Neutrophil (primary cell): ENCODE measurements around the gene SSBP4.

Experiments used
- H3K27ac ChIP-seq: fragments of 200-600 bp; sonication (generic); 2 replicates; pipeline ENCODE4 v1.5.1; 2016; ENCODE audit warnings: mild to moderate bottlenecking, moderate library complexity
- H3K27me3 ChIP-seq: fragments of 200-600 bp; sonication (generic); 2 replicates; pipeline ENCODE4 v1.6.0; 2016; ENCODE audit warnings: mild to moderate bottlenecking
- H3K36me3 ChIP-seq: fragments of 200-600 bp; sonication (generic); 2 replicates; pipeline ENCODE4 v1.5.1; 2017
- H3K4me1 ChIP-seq, 2 experiments: fragments of 200-600 bp in 1 of 2; sonication (generic) in 1 of 2; 1 replicate in 1 of 2; 2 replicates in 1 of 2; pipeline versions ENCODE4 v1.5.1 to v1.6.1; 2013 to 2016; ENCODE audit warnings: low read depth in 1 of 2, low read length in 1 of 2, mild to moderate bottlenecking in 1 of 2, moderate library complexity in 1 of 2; ENCODE audit not compliant: control insufficient read depth in 1 of 2, insufficient read depth in 1 of 2
- H3K4me3 ChIP-seq, 2 experiments: fragments of 200-600 bp in 1 of 2; sonication (generic) in 1 of 2; 1 replicate in 1 of 2; 2 replicates in 1 of 2; pipeline ENCODE4 v1.5.1; 2013 to 2016; ENCODE audit warnings: low read depth in 1 of 2, low read length in 1 of 2, mild to moderate bottlenecking in 1 of 2, moderate library complexity in 1 of 2
- H3K9me3 ChIP-seq: fragments of 200-600 bp; sonication (generic); 2 replicates; pipeline ENCODE4 v1.5.1; 2016
- TF ChIP-seq, protein P1 (sequence below): fragments of 200-600 bp; sonication (generic); IDR thresholded peaks from 2 replicates; pipeline ENCODE4 v1.5.1; 2016; ENCODE audit warnings: antibody characterized with exemption

SSBP4 gene

DNA sequence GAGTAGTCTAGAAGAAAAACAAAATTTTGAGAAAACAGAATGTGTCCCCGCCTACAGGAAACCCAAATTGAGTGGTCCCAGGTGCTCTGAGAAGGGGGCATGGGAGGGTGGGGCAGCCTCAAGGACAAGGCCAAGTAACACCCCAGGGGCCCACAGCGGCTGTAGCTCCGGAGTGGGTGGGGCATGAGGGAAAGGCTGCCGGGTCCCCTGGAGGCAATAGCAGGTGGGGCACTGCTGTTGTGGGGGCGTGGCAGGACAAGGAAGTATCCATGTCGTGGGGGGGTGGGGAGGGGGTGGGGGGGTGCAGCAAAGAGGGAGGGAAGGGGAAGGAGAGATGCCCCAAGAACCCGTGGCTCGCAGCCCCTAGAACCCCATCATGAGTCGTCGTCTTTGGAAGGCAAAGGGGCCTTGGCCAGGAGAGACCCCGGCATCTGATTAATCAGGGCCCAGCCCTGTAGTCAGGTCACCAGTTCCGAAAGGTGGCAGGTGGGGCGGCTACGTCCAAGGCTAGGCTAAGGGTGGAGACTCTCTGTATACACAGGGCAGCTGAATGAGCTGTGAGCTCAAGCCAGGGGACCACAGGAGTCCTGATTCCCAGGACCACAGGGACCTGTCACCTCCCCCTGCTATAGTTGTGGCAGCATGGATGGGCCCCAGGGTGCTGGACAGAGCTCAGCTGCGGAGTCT, 26.2 kb downstream of the SSBP4 start:
- Histone ChIP-seq H3K36me3 (peaks cover 90% of the 10 kb centered on the region), H3K9me3 (no peaks in the 10 kb centered on the region), H3K27me3 (no peaks in the 10 kb centered on the region), H3K27ac (no peak overlapping the region), H3K4me3 (no peak overlapping the region), H3K4me1 (no peaks in the 10 kb centered on the region)
- TF ChIP-seq, protein P1, sequence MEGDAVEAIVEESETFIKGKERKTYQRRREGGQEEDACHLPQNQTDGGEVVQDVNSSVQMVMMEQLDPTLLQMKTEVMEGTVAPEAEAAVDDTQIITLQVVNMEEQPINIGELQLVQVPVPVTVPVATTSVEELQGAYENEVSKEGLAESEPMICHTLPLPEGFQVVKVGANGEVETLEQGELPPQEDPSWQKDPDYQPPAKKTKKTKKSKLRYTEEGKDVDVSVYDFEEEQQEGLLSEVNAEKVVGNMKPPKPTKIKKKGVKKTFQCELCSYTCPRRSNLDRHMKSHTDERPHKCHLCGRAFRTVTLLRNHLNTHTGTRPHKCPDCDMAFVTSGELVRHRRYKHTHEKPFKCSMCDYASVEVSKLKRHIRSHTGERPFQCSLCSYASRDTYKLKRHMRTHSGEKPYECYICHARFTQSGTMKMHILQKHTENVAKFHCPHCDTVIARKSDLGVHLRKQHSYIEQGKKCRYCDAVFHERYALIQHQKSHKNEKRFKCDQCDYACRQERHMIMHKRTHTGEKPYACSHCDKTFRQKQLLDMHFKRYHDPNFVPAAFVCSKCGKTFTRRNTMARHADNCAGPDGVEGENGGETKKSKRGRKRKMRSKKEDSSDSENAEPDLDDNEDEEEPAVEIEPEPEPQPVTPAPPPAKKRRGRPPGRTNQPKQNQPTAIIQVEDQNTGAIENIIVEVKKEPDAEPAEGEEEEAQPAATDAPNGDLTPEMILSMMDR = no peak

DNA sequence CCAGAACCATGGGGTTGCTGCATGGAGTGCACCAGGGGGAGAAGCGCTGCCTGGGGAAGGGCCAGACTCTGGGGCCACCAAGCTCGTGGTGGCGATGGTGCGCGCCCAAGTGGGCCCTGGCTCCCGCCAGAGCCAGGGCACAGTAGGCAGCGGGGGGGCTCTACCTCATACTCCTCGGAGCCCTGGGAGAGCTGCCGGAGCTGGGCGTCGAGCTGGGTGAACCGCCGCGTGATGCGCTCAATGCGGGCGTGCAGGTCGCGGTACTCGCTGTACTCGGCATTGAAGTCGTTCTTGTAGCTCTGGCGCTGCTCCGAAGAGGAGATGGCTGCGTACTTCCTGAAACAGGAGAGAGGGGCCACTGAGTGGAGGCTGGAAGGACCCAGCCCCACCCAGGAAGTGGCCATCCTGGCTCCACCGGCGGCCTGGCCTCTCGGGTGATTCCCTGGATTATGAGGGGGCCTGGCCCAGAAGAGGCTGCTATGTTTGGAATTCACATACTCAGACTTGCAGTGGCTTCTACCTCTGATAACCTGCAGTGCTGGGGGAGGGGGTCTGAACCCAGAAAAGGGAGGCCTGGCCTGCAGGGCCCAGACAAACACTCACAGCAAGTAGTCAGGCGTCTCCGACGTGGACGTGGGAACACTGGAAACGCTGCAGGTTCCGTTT, 27.1 kb downstream of the SSBP4 start:
- Histone ChIP-seq H3K36me3 (peaks cover 92% of the 10 kb centered on the region), H3K27me3 (no peaks in the 10 kb centered on the region)
- TF ChIP-seq, protein P1 = no peak

DNA sequence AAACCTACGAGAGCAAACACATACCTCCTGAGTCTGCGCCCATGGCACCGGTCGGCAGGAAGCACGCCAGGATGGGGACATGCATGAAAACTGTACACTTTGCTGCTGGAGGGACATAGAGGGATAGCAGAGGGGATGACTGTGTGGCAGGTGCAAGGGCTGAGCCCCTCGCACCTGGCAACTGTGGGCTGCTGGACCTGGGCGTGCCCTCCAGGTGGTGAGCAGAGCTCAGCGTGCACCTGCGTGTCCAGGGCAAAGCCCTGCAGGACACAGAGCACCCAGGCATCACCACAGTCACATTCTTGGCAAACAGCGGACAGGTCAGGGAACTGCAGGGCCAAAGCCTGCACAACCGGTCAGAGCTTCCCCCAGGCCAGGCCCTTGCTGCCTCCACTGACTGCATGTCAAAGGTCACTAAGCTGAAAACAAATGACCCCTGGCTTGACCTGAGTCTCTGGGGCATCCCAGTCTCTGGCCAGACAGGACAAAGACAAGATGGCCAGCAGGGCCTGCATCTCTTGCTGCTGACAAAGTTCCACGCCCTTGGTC, 27.7 kb downstream of the SSBP4 start:
- no peaks in the 10 kb centered on the region for H3K27me3 ChIP-seq
- no peaks in the 10 kb centered on the region for H3K9me3 ChIP-seq
- TF ChIP-seq, protein P1 = no peak
- H3K4me3 ChIP-seq = no peak overlapping the region
- peaks cover 0 to 4% of the 10 kb centered on the region in 2 experiments for H3K4me1 ChIP-seq
- peaks cover 93% of the 10 kb centered on the region for H3K36me3 ChIP-seq
- H3K27ac ChIP-seq = no peak overlapping the region

More for the DNA sequence above, 27.1 kb downstream of the SSBP4 start:
- Histone ChIP-seq H3K4me3 (no peak overlapping the region), H3K27ac (no peak overlapping the region), H3K4me1 (peaks cover 0 to 4% of the 10 kb centered on the region in 2 experiments), H3K9me3 (no peaks in the 10 kb centered on the region)

DNA sequence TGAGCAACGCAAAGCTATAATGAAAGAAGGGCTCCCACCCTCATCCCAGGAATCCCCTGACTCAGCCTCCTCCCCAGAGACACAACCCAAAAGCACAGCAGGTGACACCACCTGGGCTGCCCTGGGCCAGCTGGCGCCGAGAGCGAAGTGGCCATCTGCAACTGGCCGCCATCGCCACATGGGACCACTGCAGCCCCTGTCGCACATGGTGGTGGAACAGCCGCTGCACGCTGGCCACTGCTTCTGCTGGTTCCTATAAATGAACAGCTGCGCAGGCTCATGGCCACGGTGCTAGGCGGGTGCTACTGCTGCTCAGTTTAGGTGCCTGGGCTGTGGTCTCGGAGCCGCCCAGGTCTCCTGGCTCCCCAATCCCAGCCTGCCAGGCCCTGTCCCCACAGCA, 30.4 kb downstream of the SSBP4 start:
- H3K4me3 ChIP-seq = no peak overlapping the region
- TF ChIP-seq, protein P1 = no peak
- H3K36me3 ChIP-seq = peaks cover 98% of the 10 kb centered on the region
- H3K9me3 ChIP-seq = no peaks in the 10 kb centered on the region
- peaks cover 0 to 4% of the 10 kb centered on the region in 2 experiments for H3K4me1 ChIP-seq
- H3K27ac ChIP-seq = no peak overlapping the region
- H3K27me3 ChIP-seq = no peaks in the 10 kb centered on the region

DNA sequence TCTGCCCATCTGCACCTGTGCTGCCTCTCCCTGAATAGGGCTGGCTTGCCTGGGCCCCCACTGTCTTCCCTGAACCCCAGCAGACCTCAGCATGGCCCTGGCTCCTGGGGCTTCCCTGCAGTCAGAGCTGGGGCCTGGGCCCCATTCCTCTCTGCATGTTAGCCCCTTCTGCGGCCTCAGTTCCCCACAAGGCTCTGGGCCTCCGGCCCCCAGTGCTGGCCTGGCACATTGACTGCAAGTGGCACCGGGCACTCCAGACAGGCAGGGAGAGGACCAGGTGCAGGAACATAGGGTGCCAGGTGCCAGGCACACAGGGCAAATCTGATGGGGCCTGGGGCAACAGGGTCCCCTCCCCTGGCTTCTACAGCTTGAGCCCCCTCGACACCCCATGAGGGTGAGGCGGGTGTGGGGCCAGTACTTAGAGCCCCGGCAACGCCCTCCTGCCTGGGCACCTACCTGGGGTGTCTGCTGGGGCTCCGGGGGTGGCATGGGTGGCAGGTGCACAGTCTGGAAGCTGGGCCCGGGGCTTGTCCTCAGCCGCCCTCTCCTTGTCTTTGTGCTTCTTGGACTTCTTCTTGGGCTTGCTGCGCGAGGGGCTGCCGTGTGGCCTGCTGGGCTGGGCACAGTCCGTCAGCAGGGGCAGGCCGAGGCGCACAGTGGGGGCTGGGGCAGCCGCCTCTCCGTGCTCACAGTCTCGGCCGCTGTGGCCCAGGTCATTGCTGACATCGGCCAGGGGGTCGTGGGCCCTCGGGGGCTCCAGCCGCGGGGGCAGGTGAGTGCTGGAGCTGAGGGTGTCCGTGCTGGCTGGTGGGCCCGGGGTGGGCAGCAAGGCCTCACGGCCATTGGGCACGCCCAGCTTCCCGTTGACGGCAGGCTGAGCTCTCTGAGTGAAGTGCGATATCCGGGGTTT, 31.1 kb downstream of the SSBP4 start:
- Histone ChIP-seq H3K27ac (no peak overlapping the region), H3K27me3 (no peaks in the 10 kb centered on the region), H3K4me1 (peaks cover 0 to 4% of the 10 kb centered on the region in 2 experiments), H3K9me3 (no peaks in the 10 kb centered on the region), H3K4me3 (no peak overlapping the region), H3K36me3 (peaks cover 91% of the 10 kb centered on the region)
- TF ChIP-seq, protein P1 = no peak
